Non-pigmented ciliary epithelial cell (primary cell): ENCODE data around the gene PYROXD2.

Experiments used
- DNase-seq: peaks from one replicate; pipeline ENCODE4 v3.0.0-alpha.2; 2010; ENCODE audit warnings: low read depth

PYROXD2 gene

GRCh38 chr10:98433881-98434732 lies 19.1 kb upstream of the PYROXD2 start:
- DNase-seq = peak; percentile 48

- DNase-seq = no peak
Measured at GRCh38 chr10:98433371-98433770, 18.4 kb upstream of the PYROXD2 start.

DNA sequence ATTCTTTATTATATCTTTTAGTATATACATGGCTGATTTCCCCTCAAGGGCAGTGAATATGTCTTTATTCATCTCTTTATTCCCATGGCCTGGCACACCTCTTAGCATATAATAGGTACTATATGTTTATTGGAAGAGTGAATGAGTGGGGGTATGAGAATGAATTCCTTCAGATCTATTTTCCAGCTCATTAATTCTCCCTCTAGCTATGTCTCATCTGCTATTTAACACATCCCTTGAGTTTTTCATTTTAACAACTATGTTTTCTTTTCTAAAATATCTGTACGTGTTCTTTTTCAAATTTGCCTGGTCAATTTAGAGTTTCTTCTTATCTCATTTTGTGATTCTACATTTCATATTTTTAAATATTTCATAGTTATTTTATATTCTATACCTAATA lies 17.3 kb upstream of the PYROXD2 start:
- no peak for DNase-seq

DNA sequence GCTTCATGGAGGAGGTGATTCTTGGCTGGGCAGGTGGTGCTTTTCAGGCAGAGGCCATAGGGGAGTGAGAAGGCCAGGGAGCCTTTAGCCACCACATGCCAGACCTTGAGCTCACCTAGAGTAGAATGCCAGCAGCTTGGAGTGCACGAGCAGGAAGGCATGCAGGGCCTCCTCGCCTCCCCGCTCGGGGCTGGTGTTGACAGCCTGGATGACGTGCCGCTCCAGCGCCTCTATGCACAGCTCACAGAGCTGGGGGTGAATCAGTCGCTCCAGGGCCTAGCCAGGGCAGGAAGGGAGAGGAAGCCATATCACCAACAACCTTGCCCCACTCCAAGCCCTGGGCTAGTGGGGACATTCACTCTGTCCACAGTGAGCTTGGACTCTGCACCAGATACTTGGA lies 16.0 kb upstream of the PYROXD2 start:
- DNase-seq = no peak

GRCh38 chr10:98430427-98430826 lies 15.4 kb upstream of the PYROXD2 start:
- no peak for DNase-seq

DNA sequence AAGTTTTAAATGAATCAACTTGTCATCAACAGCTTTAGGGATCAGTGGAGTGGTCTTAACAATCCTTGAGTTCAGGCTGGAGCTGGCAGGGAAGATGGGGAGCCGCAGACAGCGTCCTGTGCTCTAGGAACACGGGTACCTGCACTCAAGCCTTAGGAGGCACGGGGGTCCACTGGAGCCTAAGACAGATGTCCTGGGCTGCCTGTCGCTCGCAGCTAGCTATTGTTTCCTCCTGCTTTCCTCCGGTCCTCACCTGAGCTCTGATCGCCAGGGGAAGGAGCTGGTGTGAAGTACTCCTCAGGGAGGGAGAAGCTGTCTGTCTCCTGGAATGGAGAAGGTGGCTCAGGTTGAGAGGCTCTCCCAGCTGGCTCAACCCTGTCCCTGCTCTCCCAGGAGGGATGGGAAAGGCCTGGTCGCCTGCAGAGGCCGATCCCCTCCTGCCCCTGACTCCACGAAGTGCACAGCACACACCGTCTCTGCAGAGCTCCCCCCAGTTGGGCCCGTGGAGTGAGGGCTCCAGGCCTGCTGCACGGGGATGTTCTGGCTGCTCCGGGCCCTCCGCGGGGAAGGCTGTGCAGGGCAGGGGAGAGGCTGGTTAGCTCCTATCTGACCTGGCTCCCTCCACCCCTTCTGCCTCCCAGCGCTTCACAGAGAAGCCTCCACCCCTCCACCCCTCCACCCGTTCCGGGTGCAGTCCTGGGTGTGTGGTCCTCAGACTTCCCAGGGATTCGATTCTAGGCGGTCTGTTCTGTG lies 14.5 kb upstream of the PYROXD2 start:
- no peak for DNase-seq

- no peak for DNase-seq
Measured at GRCh38 chr10:98427011-98427515, 12.1 kb upstream of the PYROXD2 start.

GRCh38 chr10:98425511-98426352 lies 10.8 kb upstream of the PYROXD2 start:
- DNase-seq = no peak

DNA sequence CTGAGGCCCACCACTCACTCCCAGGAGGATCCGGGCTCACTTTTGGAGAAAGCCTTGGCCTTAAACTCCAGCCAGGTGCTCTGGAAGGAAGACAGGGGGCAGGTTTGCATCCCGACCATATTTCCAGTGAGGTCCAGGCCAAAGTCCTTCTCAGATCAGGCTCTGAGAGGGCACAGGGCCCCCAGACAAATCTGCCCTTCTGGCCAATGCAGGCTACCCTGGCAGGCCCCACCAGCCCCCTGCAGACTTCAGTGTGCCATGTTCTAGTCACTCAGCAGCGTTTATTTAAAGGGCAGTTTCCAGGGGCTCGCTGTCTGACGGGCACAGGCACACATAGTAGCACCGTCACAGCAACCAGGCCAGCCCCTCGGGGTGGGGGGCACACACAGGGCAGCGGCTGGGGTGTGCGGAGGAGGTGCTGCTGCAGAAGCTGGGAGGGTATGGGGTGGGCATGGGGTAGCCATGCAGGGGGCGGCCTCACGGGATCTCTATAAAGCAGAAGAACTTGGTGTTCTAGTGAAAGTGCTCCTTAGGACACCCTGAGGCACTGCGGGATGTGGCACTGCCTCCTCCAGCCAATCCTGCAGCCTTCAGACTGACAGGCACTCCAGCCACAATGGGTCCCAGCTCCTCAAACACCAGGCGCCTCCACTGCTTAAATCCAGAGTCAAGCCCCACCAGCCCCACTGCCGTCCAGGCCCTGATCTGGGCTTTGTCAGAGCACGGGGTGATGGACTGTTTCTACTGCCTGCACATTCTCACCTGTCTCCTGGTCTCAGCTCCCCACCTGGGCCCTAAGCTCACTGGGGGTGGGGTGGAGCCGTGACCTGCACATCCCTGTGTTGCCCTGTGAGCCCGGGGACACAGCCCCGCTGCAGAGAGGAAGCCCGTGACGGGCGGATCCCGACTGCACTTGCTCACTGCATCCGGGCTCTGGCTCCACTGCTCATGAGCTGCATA lies 9.6 kb upstream of the PYROXD2 start:
- DNase-seq = no peak

DNA sequence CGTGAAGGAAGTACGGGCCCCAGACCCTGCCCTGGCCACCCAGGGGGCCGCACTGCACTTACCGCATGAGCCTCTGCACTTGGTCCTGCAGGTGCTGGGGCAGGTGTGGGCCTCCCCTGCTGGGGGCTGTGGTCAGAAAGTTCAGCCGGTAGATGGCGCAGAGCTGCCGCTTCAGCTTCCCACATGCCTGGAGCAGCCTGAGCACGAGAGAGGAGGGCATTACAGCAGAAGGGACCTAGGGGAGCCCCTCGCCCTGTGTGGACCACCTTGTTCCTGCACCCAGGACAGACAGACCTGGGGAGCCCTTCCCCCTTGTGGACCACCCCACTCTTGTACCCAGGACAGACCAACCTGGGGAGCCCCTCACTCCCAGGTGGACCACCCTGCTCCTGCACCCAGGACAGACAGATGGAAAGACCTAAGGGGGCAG lies 8.7 kb upstream of the PYROXD2 start:
- no peak for DNase-seq

DNA sequence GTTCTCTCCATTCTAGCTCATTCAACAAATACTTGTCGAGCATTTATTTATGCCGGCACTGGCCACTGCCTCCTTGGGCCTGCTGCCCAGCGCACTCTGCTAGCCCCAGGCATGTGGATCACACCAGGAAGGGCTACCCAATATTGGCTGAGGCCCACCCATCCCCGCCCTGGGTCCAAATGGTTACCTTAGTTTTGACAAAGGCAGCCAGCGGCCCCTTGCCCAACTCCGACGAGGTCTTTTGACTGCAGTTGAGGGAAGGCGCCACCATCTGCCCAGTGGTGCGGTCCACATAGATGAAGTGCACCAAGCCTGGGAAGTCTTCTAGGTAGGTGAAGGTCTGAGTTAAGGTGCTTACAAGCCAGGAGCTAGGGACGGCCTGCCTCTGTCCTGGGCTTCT lies 7.2 kb upstream of the PYROXD2 start:
- DNase-seq = no peak

DNA sequence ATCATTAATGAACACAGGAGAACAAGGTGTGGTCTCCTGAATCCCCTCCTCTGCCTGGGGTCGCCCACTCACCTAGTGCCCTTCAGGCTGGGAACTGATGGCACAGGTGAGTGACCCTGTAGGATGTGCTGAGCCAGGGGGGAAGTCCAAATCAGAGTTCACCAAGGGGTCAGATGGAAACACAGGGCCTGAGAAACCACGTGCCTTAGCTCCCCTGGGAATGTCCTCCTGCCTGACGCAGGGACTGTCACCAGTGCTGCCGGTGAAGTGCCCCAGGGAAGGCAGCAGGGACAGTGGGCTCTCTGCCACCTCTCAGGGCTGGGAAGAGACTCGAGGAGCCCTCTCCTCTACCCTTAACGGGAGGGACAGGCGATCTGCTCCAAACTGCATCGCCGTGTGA lies 5.8 kb upstream of the PYROXD2 start:
- no peak for DNase-seq

DNA sequence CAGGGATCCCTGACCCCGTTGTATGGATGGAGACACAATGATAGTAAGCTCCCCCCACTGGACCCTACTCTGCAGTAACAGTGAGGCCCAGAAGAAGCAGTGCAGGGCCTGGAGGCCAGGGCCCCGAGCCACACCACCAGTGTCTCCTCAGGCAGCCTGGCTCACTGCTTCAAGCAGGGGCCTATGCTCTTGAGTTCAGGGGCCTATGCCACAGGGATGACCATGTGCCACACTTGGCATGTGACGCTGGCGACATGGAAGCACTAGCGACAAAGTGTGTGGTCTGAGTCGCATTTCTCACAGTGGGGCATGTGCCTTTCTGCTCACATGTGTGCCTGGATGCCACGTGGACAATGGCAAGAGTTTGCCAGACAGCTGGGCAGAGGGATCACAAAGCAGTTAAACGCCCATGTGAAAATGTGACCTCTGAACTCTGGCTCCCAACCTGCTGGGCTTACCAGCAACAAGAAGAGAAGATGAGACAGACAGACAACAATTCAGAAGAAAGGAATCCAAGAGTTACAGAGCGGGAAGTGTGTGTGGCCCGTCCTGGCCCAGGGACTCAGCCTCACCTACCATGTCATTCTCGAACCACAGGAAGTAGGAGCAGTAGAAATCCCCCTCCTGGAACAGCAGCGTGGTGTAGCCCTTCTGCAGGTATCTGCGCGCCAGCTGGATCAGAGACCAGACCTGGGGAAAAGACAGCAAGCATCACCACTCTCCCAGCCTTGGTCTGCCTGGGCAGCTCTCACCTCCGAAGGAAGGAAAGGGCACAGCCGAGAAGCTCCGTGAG lies 4.7 kb upstream of the PYROXD2 start:
- DNase-seq = no peak

- no peak for DNase-seq
Measured at GRCh38 chr10:98418665-98419468, 3.9 kb upstream of the PYROXD2 start.

DNA sequence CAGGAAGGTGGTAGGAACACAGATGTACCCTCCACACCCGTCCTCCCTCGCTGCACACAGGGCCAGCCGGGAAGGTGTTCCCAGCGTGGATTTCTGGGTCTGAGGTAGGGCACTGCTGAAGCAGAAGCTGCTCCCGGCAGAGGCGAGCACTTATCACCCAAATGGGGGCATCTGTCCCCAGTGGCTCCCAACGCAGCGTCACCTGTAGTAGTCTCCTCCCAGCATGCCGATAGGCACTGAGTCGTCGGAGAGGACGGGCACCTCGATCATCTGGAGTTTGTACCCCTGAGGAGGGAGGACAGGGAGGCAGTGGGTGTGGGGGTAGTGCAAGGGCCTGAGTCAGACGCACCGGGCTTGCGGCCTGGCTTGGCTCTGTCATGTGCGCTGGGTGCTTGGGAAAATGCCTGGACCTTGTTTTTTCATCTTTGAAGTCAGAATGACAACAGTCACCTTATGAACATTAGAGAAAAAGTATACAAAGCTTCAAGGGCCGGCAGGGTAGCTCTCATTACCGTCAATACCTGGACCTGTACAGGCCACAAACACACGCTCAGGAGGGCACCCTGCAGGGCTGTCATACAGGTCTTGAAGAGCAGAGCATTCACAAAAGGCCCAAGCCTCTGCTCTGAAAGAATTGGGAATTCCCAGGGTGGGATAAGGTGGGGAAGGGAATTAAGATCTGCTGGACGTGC lies 3.1 kb upstream of the PYROXD2 start:
- DNase-seq = no peak

- no peak for DNase-seq
Measured at GRCh38 chr10:98417481-98417959, 2.5 kb upstream of the PYROXD2 start.

GRCh38 chr10:98416606-98417388 lies 1.8 kb upstream of the PYROXD2 start:
- DNase-seq = no peak

GRCh38 chr10:98415731-98416119 lies 743 bp upstream of the PYROXD2 start:
- no peak for DNase-seq
